HepG2 (cell line): ENCODE results near the gene CA10. TPM values are rescaled to one million over a fixed set of nuclear protein-coding genes. Genes with fewer than 3 reads are reported as not detected.

ENCODE experiments used
- KLF13 ChIP-seq: sonication (generic); formaldehyde crosslinking; IDR thresholded peaks from 2 replicates; pipeline ENCODE4 v1.4.0; 2020; ENCODE audit warnings: mild to moderate bottlenecking, missing genetic modification reagents
- KLF6 ChIP-seq: IDR thresholded peaks from 2 replicates; pipeline ENCODE4 v1.8.0; 2016; ENCODE audit warnings: missing biosample characterization, missing genetic modification reagents
- MAFK ChIP-seq, 2 experiments: IDR thresholded peaks in 1 of 2; conservative IDR thresholded peaks in 1 of 2; 2 replicates each; pipeline ENCODE4 v1.6.1; 2011; ENCODE audit warnings: improper control_type of control experiment in 2 of 2, low read length in 2 of 2
- MEF2D ChIP-seq: sonication (generic); formaldehyde crosslinking; IDR thresholded peaks from 2 replicates; pipeline ENCODE4 v1.5.1; 2020; ENCODE audit warnings: mild to moderate bottlenecking, missing genetic modification reagents
- POLR2G ChIP-seq: fragments of 200-400 bp; formaldehyde crosslinking; IDR thresholded peaks from 2 replicates; pipeline ENCODE4 v1.6.1; 2018; ENCODE audit warnings: mild to moderate bottlenecking, low read depth, low read length, moderate library complexity
- REPIN1 ChIP-seq: sonication (generic); formaldehyde crosslinking; IDR thresholded peaks from 2 replicates; pipeline ENCODE4 v1.8.0; 2022; ENCODE audit warnings: missing genetic modification reagents, low read depth, mild to moderate bottlenecking, borderline replicate concordance
- SP5 ChIP-seq: IDR thresholded peaks from 2 replicates; pipeline ENCODE4 v1.6.1; 2016; ENCODE audit warnings: low read depth, borderline replicate concordance
- ZNF329 ChIP-seq: sonication (generic); formaldehyde crosslinking; IDR thresholded peaks from 2 replicates; pipeline ENCODE4 v1.9.0; 2021; ENCODE audit warnings: low read depth, mild to moderate bottlenecking, missing genetic modification reagents
- ZSCAN9 ChIP-seq: IDR thresholded peaks from 2 replicates; pipeline ENCODE4 v1.6.1; 2016; ENCODE audit warnings: borderline replicate concordance
- polyA plus RNA-seq, 8 experiments: library from polyadenylated mRNA; depleted of rRNA in 3 of 8; stranded (reverse) in 7 of 8; unstranded in 1 of 8; fragments of >200 nt; fragmentation: Illumina TruSeq in 4 of 8; extraction: Trizol in 4 of 8; gene quantifications; 2 replicates each; pipeline versions ENCODE4 v1.2.1 to v1.2.3, GENCODE V29; 2011 to 2016; ENCODE audit warnings: low read depth in 4 of 8, missing spikeins in 1 of 8, mixed read lengths in 1 of 8; ENCODE audit not compliant: insufficient read depth in 1 of 8
- total RNA-seq, 5 experiments: library from RNA; depleted of rRNA; stranded (reverse); fragments of >200 nt; fragmentation: Illumina TruSeq; extraction: Trizol; gene quantifications; 2 replicates each; pipeline ENCODE4 v1.2.3, GENCODE V29; 2016; ENCODE audit warnings: low read depth in 1 of 5
- TF ChIP-seq, protein P1 (sequence below): sonication (generic); formaldehyde crosslinking; IDR thresholded peaks from 2 replicates; pipeline ENCODE4 v1.4.0; 2020; ENCODE audit warnings: missing genetic modification reagents, borderline replicate concordance
- TF ChIP-seq, protein P2 (sequence below): sonication (generic); formaldehyde crosslinking; IDR thresholded peaks from 2 replicates; pipeline ENCODE4 v1.8.1; 2023; ENCODE audit warnings: mild to moderate bottlenecking, inconsistent platforms, moderate library complexity, missing genetic modification reagents, borderline replicate concordance
- TF ChIP-seq, protein P3 (sequence below): sonication (generic); formaldehyde crosslinking; IDR thresholded peaks from 2 replicates; pipeline ENCODE4 v1.9.0; 2021; ENCODE audit warnings: mild to moderate bottlenecking, missing genetic modification reagents
- TF ChIP-seq, protein P4 (sequence below): sonication (generic); formaldehyde crosslinking; IDR thresholded peaks from 2 replicates; pipeline ENCODE4 v1.5.0; 2020; ENCODE audit warnings: mild to moderate bottlenecking, missing genetic modification reagents, moderate library complexity
- TF ChIP-seq, protein P5 (sequence below): sonication (generic); formaldehyde crosslinking; IDR thresholded peaks from 2 replicates; pipeline ENCODE4 v1.4.0; 2020; ENCODE audit warnings: mild to moderate bottlenecking, missing genetic modification reagents, borderline replicate concordance
- TF ChIP-seq, protein P6 (sequence below): sonication (generic); IDR thresholded peaks from 2 replicates; pipeline ENCODE4 v1.6.1; 2016; ENCODE audit warnings: low read depth, borderline replicate concordance

CA10 gene
- total and polyA plus RNA-seq, 2 of the 13 experiments (the other 11 are each of a cell fraction or from before 2014, with no cell fraction given): not detected

DNA sequence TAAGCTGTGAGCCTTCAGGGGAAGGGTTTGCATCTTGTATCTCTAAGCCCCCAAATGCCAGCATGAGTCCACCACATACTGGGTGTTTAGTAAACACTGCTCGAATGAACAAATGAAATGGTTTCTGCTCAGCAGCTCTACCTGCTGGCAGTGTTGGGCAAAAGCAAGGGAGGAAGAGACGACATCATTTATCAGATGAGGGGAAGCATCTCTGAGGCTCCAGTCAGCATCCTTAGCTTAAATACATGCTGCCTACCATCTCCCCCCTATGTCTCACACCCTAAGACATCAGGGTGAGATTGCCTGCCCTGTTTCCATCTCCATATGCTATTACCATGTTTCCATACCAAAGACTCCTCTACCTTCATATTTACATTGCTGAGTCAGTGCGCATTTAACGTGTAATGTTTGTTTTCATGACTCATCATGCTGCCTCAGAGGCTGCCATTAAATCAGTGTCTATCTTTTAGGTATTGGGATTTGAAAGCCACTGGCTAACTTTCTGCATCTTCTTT lies 518.3 kb downstream of the CA10 start (continued):
- TF ChIP-seq, protein P1, sequence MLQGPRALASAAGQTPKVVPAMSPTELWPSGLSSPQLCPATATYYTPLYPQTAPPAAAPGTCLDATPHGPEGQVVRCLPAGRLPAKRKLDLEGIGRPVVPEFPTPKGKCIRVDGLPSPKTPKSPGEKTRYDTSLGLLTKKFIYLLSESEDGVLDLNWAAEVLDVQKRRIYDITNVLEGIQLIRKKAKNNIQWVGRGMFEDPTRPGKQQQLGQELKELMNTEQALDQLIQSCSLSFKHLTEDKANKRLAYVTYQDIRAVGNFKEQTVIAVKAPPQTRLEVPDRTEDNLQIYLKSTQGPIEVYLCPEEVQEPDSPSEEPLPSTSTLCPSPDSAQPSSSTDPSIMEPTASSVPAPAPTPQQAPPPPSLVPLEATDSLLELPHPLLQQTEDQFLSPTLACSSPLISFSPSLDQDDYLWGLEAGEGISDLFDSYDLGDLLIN (CRISPR knock-in tag): no peak
- TF ChIP-seq, protein P2, sequence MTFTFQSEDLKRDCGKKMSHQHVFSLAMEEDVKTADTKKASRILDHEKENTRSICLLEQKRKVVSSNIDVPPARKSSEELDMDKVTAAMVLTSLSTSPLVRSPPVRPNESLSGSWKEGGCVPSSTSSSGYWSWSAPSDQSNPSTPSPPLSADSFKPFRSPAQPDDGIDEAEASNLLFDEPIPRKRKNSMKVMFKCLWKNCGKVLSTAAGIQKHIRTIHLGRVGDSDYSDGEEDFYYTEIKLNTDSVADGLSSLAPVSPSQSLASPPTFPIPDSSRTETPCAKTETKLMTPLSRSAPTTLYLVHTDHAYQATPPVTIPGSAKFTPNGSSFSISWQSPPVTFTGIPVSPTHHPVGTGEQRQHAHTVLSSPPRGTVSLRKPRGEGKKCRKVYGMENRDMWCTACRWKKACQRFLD: no peak
- TF ChIP-seq, protein P3, sequence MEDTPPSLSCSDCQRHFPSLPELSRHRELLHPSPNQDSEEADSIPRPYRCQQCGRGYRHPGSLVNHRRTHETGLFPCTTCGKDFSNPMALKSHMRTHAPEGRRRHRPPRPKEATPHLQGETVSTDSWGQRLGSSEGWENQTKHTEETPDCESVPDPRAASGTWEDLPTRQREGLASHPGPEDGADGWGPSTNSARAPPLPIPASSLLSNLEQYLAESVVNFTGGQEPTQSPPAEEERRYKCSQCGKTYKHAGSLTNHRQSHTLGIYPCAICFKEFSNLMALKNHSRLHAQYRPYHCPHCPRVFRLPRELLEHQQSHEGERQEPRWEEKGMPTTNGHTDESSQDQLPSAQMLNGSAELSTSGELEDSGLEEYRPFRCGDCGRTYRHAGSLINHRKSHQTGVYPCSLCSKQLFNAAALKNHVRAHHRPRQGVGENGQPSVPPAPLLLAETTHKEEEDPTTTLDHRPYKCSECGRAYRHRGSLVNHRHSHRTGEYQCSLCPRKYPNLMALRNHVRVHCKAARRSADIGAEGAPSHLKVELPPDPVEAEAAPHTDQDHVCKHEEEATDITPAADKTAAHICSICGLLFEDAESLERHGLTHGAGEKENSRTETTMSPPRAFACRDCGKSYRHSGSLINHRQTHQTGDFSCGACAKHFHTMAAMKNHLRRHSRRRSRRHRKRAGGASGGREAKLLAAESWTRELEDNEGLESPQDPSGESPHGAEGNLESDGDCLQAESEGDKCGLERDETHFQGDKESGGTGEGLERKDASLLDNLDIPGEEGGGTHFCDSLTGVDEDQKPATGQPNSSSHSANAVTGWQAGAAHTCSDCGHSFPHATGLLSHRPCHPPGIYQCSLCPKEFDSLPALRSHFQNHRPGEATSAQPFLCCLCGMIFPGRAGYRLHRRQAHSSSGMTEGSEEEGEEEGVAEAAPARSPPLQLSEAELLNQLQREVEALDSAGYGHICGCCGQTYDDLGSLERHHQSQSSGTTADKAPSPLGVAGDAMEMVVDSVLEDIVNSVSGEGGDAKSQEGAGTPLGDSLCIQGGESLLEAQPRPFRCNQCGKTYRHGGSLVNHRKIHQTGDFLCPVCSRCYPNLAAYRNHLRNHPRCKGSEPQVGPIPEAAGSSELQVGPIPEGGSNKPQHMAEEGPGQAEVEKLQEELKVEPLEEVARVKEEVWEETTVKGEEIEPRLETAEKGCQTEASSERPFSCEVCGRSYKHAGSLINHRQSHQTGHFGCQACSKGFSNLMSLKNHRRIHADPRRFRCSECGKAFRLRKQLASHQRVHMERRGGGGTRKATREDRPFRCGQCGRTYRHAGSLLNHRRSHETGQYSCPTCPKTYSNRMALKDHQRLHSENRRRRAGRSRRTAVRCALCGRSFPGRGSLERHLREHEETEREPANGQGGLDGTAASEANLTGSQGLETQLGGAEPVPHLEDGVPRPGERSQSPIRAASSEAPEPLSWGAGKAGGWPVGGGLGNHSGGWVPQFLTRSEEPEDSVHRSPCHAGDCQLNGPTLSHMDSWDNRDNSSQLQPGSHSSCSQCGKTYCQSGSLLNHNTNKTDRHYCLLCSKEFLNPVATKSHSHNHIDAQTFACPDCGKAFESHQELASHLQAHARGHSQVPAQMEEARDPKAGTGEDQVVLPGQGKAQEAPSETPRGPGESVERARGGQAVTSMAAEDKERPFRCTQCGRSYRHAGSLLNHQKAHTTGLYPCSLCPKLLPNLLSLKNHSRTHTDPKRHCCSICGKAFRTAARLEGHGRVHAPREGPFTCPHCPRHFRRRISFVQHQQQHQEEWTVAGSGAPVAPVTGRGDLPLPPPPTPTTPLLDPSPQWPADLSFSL (CRISPR knock-in tag): no peak
- TF ChIP-seq, protein P4, sequence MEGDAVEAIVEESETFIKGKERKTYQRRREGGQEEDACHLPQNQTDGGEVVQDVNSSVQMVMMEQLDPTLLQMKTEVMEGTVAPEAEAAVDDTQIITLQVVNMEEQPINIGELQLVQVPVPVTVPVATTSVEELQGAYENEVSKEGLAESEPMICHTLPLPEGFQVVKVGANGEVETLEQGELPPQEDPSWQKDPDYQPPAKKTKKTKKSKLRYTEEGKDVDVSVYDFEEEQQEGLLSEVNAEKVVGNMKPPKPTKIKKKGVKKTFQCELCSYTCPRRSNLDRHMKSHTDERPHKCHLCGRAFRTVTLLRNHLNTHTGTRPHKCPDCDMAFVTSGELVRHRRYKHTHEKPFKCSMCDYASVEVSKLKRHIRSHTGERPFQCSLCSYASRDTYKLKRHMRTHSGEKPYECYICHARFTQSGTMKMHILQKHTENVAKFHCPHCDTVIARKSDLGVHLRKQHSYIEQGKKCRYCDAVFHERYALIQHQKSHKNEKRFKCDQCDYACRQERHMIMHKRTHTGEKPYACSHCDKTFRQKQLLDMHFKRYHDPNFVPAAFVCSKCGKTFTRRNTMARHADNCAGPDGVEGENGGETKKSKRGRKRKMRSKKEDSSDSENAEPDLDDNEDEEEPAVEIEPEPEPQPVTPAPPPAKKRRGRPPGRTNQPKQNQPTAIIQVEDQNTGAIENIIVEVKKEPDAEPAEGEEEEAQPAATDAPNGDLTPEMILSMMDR: peak; percentile 54
- TF ChIP-seq MAFK (conservative IDR thresholded peaks at IDR 0.05 in 1 of 2, IDR thresholded peaks at IDR 0.05 in 1 of 2; ENCODE audit: low read length in 2 of 2) (peak; percentile 45 to 56; a peak in 3 of 4 replicates), MEF2D (CRISPR knock-in tag) (no peak), KLF6 (no peak), KLF13 (CRISPR knock-in tag) (no peak), SP5 (CRISPR knock-in tag) (no peak), REPIN1 (CRISPR knock-in tag) (no peak), ZNF329 (CRISPR knock-in tag) (no peak), ZSCAN9 (CRISPR knock-in tag) (no peak), POLR2G (no peak)
- TF ChIP-seq, protein P5, sequence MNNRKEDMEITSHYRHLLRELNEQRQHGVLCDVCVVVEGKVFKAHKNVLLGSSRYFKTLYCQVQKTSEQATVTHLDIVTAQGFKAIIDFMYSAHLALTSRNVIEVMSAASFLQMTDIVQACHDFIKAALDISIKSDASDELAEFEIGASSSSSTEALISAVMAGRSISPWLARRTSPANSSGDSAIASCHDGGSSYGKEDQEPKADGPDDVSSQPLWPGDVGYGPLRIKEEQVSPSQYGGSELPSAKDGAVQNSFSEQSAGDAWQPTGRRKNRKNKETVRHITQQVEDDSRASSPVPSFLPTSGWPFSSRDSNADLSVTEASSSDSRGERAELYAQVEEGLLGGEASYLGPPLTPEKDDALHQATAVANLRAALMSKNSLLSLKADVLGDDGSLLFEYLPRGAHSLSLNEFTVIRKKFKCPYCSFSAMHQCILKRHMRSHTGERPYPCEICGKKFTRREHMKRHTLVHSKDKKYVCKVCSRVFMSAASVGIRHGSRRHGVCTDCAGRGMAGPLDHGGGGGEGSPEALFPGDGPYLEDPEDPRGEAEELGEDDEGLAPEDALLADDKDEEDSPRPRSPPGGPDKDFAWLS (CRISPR knock-in tag): no peak
- TF ChIP-seq, protein P6, sequence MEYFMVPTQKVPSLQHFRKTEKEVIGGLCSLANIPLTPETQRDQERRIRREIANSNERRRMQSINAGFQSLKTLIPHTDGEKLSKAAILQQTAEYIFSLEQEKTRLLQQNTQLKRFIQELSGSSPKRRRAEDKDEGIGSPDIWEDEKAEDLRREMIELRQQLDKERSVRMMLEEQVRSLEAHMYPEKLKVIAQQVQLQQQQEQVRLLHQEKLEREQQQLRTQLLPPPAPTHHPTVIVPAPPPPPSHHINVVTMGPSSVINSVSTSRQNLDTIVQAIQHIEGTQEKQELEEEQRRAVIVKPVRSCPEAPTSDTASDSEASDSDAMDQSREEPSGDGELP: no peak
